Measurements from ENCODE around the gene BICD2.

BICD2 gene

DNA sequence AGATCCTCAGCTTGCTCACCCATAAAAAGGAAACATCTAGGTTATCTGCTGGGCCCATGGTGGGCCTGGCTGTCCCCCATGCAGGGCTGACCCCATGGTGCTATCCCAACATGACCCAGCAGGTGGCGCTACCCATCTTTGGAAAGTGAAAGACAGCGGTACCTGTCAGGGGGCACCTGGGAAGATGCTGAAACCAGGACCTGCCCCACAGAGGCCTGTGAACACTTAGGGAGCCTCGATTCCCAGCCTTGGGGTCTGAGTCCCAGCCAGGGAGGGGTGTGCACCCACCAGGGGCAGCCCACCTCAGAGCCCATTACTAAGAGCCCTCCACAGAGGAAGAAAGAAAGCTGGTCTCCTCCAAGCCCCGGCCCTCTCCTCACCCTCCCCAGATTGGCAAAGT, 48.1 kb downstream of the BICD2 start:
- H3K9ac ChIP-seq (ENCODE audit: low read depth, low read length, poor library complexity) = no peak overlapping the region
- H2AFZ ChIP-seq (ENCODE audit: low read length) = no peak overlapping the region
- H3K36me3 ChIP-seq (replicated peaks in 1 of 2; ENCODE audit: control insufficient read depth in 2 of 2, insufficient read depth in 2 of 2, low read length in 2 of 2) = peaks cover 72 to 98% of the 10 kb centered on the region in 2 donors
- H3K9me3 ChIP-seq (replicated peaks in 1 of 2; ENCODE audit: control insufficient read depth in 2 of 2, insufficient read depth in 1 of 2, low read depth in 1 of 2, low read length in 2 of 2) = no peaks in the 10 kb centered on the region
- H3K4me1 ChIP-seq (ENCODE audit: control insufficient read depth in 2 of 2, insufficient read depth in 1 of 2, low read depth in 1 of 2, low read length in 2 of 2) = no peaks in the 10 kb centered on the region
- H2BK120ac ChIP-seq (ENCODE audit: low read depth, low read length) = no peak overlapping the region
- H2BK12ac ChIP-seq (ENCODE audit: low read length) = no peak overlapping the region
- no peaks in the 10 kb centered on the region for H3K27me3 ChIP-seq (ENCODE audit: control insufficient read depth in 3 of 3, insufficient read depth in 3 of 3, low read depth in 1 of 3, low read length in 3 of 3)
- H3K18ac ChIP-seq (ENCODE audit: low read length) = no peak overlapping the region
- H4K8ac ChIP-seq (ENCODE audit: low read depth, low read length) = no peak overlapping the region
- H3K4me3 ChIP-seq (ENCODE audit: low read length in 2 of 2) = no peak overlapping the region
- no peak overlapping the region for H2BK15ac ChIP-seq (ENCODE audit: low read length)
- H3K4me2 ChIP-seq (ENCODE audit: insufficient read depth, low read length, poor library complexity, severe bottlenecking) = no peak overlapping the region
- H4K91ac ChIP-seq (ENCODE audit: low read depth, low read length, poor library complexity) = no peak overlapping the region
- no peak overlapping the region for H3K4ac ChIP-seq (ENCODE audit: low read length)
- no peaks in the 10 kb centered on the region for H3K79me1 ChIP-seq (ENCODE audit: low read depth, low read length)
- DNase-seq (ENCODE audit: low spot score) = peak; percentile 48
- H2AK5ac ChIP-seq (ENCODE audit: low read depth, low read length) = no peak overlapping the region
- WGBS, 2 donors (ENCODE audit: extremely low coverage in 2 of 2, insufficient read length in 2 of 2, insufficient replicate concordance in 1 of 2) = no CpG with 5 or more reads among the region's 4 CpGs
- H3K23ac ChIP-seq (ENCODE audit: low read depth, low read length, poor library complexity) = no peak overlapping the region
- no peak overlapping the region for H3K14ac ChIP-seq (ENCODE audit: low read length)
- H2BK5ac ChIP-seq (ENCODE audit: low read length) = no peak overlapping the region
- H3K27ac ChIP-seq (replicated peaks; ENCODE audit: low read length) = no peak overlapping the region

DNA sequence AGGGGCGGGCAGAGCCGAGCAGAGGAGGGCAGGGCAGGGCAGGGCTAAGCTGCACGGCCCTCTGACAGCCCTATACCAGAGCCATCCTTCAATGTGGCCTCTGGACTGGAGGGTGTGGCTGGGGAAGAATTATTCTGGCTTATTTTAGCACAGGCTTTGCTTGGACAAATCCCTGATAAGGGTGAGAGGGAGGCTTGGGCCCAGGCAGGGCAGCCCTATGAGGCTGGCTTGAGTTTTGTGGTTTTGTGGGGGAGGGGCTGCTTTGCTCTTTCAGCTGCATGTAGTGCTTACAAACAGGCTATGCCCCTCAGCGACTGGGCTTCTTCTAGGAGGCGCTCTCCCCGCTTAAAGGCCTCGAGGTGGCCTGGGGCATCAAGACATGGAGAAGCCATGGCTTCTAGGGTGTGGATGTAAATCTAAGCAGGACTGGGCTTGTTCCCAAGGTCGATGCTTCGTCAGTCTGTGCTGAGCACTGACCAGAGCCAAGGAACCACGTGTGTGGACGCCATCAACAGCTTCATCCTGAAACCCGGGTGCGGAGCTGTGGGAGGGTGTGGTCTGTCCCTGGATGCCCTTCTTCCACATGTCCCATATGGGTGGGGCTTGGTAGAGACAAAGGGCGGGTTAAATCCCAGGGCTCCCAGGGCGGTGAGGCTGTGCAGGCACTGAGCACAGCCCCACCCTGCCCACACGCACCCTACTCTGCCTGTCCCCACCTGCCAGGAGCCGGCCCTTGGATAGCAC, 49.0 kb downstream of the BICD2 start:
- no peaks in the 10 kb centered on the region for H3K27me3 ChIP-seq (ENCODE audit: control insufficient read depth in 3 of 3, insufficient read depth in 3 of 3, low read depth in 1 of 3, low read length in 3 of 3)
- DNase-seq (ENCODE audit: low spot score) = no peak
- no peak overlapping the region for H2BK120ac ChIP-seq (ENCODE audit: low read depth, low read length)
- H4K8ac ChIP-seq (ENCODE audit: low read depth, low read length) = no peak overlapping the region
- H3K14ac ChIP-seq (ENCODE audit: low read length) = no peak overlapping the region
- H3K18ac ChIP-seq (ENCODE audit: low read length) = no peak overlapping the region
- peak overlapping the region; percentile 59 for H4K91ac ChIP-seq (ENCODE audit: low read depth, low read length, poor library complexity)
- no peaks in the 10 kb centered on the region for H3K9me3 ChIP-seq (replicated peaks in 1 of 2; ENCODE audit: control insufficient read depth in 2 of 2, insufficient read depth in 1 of 2, low read depth in 1 of 2, low read length in 2 of 2)
- no peak overlapping the region for H2BK15ac ChIP-seq (ENCODE audit: low read length)
- H2BK12ac ChIP-seq (ENCODE audit: low read length) = no peak overlapping the region
- H3K4me2 ChIP-seq (ENCODE audit: insufficient read depth, low read length, poor library complexity, severe bottlenecking) = no peak overlapping the region
- H3K4me3 ChIP-seq (ENCODE audit: low read length in 2 of 2) = no peak overlapping the region
- no peak overlapping the region for H2BK5ac ChIP-seq (ENCODE audit: low read length)
- H3K4me1 ChIP-seq (ENCODE audit: control insufficient read depth in 2 of 2, insufficient read depth in 1 of 2, low read depth in 1 of 2, low read length in 2 of 2) = no peaks in the 10 kb centered on the region
- no peaks in the 10 kb centered on the region for H3K79me1 ChIP-seq (ENCODE audit: low read depth, low read length)
- H3K27ac ChIP-seq (replicated peaks; ENCODE audit: low read length) = no peak overlapping the region
- H2AK5ac ChIP-seq (ENCODE audit: low read depth, low read length) = peak overlapping the region; percentile 42
- peaks cover 70 to 97% of the 10 kb centered on the region in 2 donors for H3K36me3 ChIP-seq (replicated peaks in 1 of 2; ENCODE audit: control insufficient read depth in 2 of 2, insufficient read depth in 2 of 2, low read length in 2 of 2)
- no CpG with 5 or more reads among the region's 17 CpGs for WGBS, 2 donors (ENCODE audit: extremely low coverage in 2 of 2, insufficient read length in 2 of 2, insufficient replicate concordance in 1 of 2)
- no peak overlapping the region for H2AFZ ChIP-seq (ENCODE audit: low read length)
- H3K4ac ChIP-seq (ENCODE audit: low read length) = no peak overlapping the region
- peak overlapping the region; percentile 27 for H3K23ac ChIP-seq (ENCODE audit: low read depth, low read length, poor library complexity)
- peak overlapping the region; percentile 52 for H3K9ac ChIP-seq (ENCODE audit: low read depth, low read length, poor library complexity)

DNA sequence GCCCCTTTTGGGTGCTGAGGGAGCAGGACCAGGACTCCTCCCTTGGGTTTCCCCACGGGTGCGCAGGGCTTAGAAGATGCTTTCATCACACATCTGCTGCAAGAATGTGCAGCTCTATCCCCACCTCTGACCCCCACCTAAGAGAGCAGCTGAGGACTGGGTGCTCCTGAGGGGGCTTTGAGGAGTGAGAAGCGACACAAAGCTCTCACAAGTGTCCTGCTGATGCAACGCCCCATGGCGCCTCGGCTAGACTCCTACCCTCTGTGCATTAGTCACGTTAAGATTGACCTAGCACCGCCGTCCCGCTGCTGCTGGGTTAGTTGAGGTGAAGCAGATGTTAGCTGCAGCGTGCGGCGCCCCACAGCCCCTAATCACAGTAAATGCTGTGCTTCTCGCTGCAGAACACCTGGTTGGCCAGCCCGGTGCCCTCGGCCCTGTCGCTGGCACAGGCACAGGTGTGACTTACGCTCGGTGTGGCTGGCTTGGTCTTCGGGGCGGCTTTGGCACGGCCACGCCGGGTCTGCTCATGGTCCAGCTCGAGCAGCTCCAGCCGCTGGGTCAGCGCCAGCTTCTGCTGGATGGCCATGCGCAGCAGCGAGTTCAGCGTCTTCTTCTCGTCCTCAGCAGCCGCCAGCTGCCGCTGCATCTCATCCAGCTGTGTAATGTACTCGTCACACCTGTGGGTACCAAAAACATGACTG, 49.7 kb downstream of the BICD2 start:
- peak overlapping the region; percentile 25 for H3K9ac ChIP-seq (ENCODE audit: low read depth, low read length, poor library complexity)
- no peak overlapping the region for H3K4me3 ChIP-seq (ENCODE audit: low read length in 2 of 2)
- no peak overlapping the region for H3K4ac ChIP-seq (ENCODE audit: low read length)
- no peak overlapping the region for H3K14ac ChIP-seq (ENCODE audit: low read length)
- H3K27ac ChIP-seq (replicated peaks; ENCODE audit: low read length) = no peak overlapping the region
- no peak overlapping the region for H2BK15ac ChIP-seq (ENCODE audit: low read length)
- H3K27me3 ChIP-seq (ENCODE audit: control insufficient read depth in 3 of 3, insufficient read depth in 3 of 3, low read depth in 1 of 3, low read length in 3 of 3) = no peaks in the 10 kb centered on the region
- H3K4me1 ChIP-seq (ENCODE audit: control insufficient read depth in 2 of 2, insufficient read depth in 1 of 2, low read depth in 1 of 2, low read length in 2 of 2) = no peaks in the 10 kb centered on the region
- H3K4me2 ChIP-seq (ENCODE audit: insufficient read depth, low read length, poor library complexity, severe bottlenecking) = no peak overlapping the region
- H2BK120ac ChIP-seq (ENCODE audit: low read depth, low read length) = no peak overlapping the region
- H3K9me3 ChIP-seq (replicated peaks in 1 of 2; ENCODE audit: control insufficient read depth in 2 of 2, insufficient read depth in 1 of 2, low read depth in 1 of 2, low read length in 2 of 2) = no peaks in the 10 kb centered on the region
- no peak overlapping the region for H3K18ac ChIP-seq (ENCODE audit: low read length)
- H2AFZ ChIP-seq (ENCODE audit: low read length) = no peak overlapping the region
- H4K91ac ChIP-seq (ENCODE audit: low read depth, low read length, poor library complexity) = no peak overlapping the region
- no peak for DNase-seq (ENCODE audit: low spot score)
- H2AK5ac ChIP-seq (ENCODE audit: low read depth, low read length) = no peak overlapping the region
- no peak overlapping the region for H3K23ac ChIP-seq (ENCODE audit: low read depth, low read length, poor library complexity)
- H2BK5ac ChIP-seq (ENCODE audit: low read length) = peak overlapping the region; percentile 8
- no peaks in the 10 kb centered on the region for H3K79me1 ChIP-seq (ENCODE audit: low read depth, low read length)
- no peak overlapping the region for H2BK12ac ChIP-seq (ENCODE audit: low read length)
- H3K36me3 ChIP-seq (replicated peaks in 1 of 2; ENCODE audit: control insufficient read depth in 2 of 2, insufficient read depth in 2 of 2, low read length in 2 of 2) = peaks cover 62 to 97% of the 10 kb centered on the region in 2 donors
- WGBS, 2 donors (ENCODE audit: extremely low coverage in 2 of 2, insufficient read length in 2 of 2, insufficient replicate concordance in 1 of 2) = no CpG with 5 or more reads among the region's 34 CpGs
- no peak overlapping the region for H4K8ac ChIP-seq (ENCODE audit: low read depth, low read length)

DNA sequence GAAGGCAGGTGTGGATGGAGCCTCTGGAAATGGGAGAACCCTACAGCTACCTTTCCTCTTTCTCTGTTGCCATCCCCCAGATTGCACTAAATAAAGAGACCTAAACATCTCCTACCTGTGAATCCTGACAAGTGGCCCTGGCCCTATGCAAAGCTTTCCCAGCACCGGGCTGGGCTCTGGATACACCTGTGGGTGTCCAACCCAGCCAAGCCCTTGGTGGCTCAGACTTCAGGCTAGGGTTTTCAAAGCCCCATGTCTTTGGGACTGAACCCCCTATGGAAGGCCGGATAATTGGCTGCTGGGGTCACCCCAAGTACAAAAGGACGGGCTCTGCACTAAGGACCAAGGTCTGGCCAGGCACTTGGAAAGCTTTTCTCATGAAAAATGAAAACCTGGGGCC, 50.6 kb downstream of the BICD2 start:
- Histone ChIP-seq H3K18ac (ENCODE audit: low read length) (no peak overlapping the region), H2BK15ac (ENCODE audit: low read length) (no peak overlapping the region), H3K27ac (replicated peaks; ENCODE audit: low read length) (no peak overlapping the region), H4K91ac (ENCODE audit: low read depth, low read length, poor library complexity) (no peak overlapping the region), H3K27me3 (ENCODE audit: control insufficient read depth in 3 of 3, insufficient read depth in 3 of 3, low read depth in 1 of 3, low read length in 3 of 3) (no peaks in the 10 kb centered on the region), H2BK5ac (ENCODE audit: low read length) (peak overlapping the region; percentile 34), H2AK5ac (ENCODE audit: low read depth, low read length) (no peak overlapping the region), H3K14ac (ENCODE audit: low read length) (no peak overlapping the region), H3K9me3 (replicated peaks in 1 of 2; ENCODE audit: control insufficient read depth in 2 of 2, insufficient read depth in 1 of 2, low read depth in 1 of 2, low read length in 2 of 2) (no peaks in the 10 kb centered on the region), H3K4ac (ENCODE audit: low read length) (no peak overlapping the region), H3K79me1 (ENCODE audit: low read depth, low read length) (no peaks in the 10 kb centered on the region), H3K9ac (ENCODE audit: low read depth, low read length, poor library complexity) (no peak overlapping the region), H2AFZ (ENCODE audit: low read length) (no peak overlapping the region), H2BK120ac (ENCODE audit: low read depth, low read length) (no peak overlapping the region), H3K4me2 (ENCODE audit: insufficient read depth, low read length, poor library complexity, severe bottlenecking) (no peak overlapping the region), H3K23ac (ENCODE audit: low read depth, low read length, poor library complexity) (no peak overlapping the region), H3K4me3 (ENCODE audit: low read length in 2 of 2) (no peak overlapping the region), H2BK12ac (ENCODE audit: low read length) (no peak overlapping the region), H3K4me1 (ENCODE audit: control insufficient read depth in 2 of 2, insufficient read depth in 1 of 2, low read depth in 1 of 2, low read length in 2 of 2) (no peaks in the 10 kb centered on the region), H4K8ac (ENCODE audit: low read depth, low read length) (no peak overlapping the region), H3K36me3 (replicated peaks in 1 of 2; ENCODE audit: control insufficient read depth in 2 of 2, insufficient read depth in 2 of 2, low read length in 2 of 2) (peaks cover 55 to 97% of the 10 kb centered on the region in 2 donors)
- WGBS, 2 donors (ENCODE audit: extremely low coverage in 2 of 2, insufficient read length in 2 of 2, insufficient replicate concordance in 1 of 2) = no CpG with 5 or more reads among the region's 3 CpGs
- no peak for DNase-seq (ENCODE audit: low spot score)

Measured in neuronal stem cell (in vitro differentiated cells).